ENCODE data around the gene ARMS2. TPM values are rescaled to one million over a fixed set of nuclear protein-coding genes. Genes with fewer than 3 reads are reported as not detected.
A peak's percentile ranks its signal among the peaks of the same experiment; 100 is the strongest.

The ARMS2 gene
- total and polyA plus RNA-seq, 2 experiments from 2014 or later = not detected

DNA sequence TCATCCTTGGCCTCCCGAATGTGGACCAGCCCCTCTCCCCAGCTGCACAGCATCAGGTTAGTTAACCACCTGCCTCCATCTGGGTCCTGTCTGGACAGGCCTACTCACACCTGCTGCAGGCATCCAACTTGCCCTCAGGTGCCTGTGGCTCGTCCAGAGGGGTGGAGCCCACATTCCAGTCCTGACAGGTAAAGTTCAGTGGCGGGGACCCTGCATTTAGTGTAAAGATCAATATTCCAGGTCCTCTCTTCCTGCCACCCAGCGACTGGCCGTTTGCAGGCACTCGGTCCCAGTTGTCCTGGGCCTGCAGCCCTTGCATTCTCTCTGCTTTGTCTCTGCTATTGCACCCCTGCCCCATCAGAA is 21.9 kb downstream of the ARMS2 start:
- Mint-ChIP-seq H3K4me1 (peaks cover 57% of the 10 kb centered on the region), H3K27me3 (ENCODE audit: insufficient read depth, low read depth, poor library complexity) (peaks cover 9% of the 10 kb centered on the region), H3K4me3 (no peak overlapping the region; the same call in 2 of the 3 replicates), H3K27ac (peak overlapping the region; percentile 40), H3K9me3 (peaks cover 4% of the 10 kb centered on the region), H3K36me3 (ENCODE audit: low read depth) (peaks cover 3% of the 10 kb centered on the region; the same call in 1 of the 3 replicates)
- Histone ChIP-seq H3K27me3 (ENCODE audit: insufficient read depth) (no peaks in the 10 kb centered on the region), H4K20me1 (replicated peaks; ENCODE audit: insufficient read depth) (no peaks in the 10 kb centered on the region; the same call in 1 of the 2 replicates), H3F3A (replicated peaks; ENCODE audit: low read depth) (0 out of 2 replicates have a peak, but pooled peaks cover 4% of the 10 kb centered on the region), H3K4me2 (peak overlapping the region; percentile 65), H3K9me2 (ENCODE audit: insufficient read depth) (no peaks in the 10 kb centered on the region), H3K79me2 (replicated peaks; ENCODE audit: insufficient read depth) (no peaks in the 10 kb centered on the region), H3K27ac (ENCODE audit: low read depth) (peak overlapping the region; percentile 73; the same call in 1 of the 2 replicates), H3K36me3 (ENCODE audit: insufficient read depth) (no peaks in the 10 kb centered on the region), H2AFZ (peak overlapping the region; percentile 78), H3K4me3 (no peak overlapping the region), H3K4me1 (ENCODE audit: insufficient read depth) (peaks cover 48% of the 10 kb centered on the region)
- TF ChIP-seq, protein P1, sequence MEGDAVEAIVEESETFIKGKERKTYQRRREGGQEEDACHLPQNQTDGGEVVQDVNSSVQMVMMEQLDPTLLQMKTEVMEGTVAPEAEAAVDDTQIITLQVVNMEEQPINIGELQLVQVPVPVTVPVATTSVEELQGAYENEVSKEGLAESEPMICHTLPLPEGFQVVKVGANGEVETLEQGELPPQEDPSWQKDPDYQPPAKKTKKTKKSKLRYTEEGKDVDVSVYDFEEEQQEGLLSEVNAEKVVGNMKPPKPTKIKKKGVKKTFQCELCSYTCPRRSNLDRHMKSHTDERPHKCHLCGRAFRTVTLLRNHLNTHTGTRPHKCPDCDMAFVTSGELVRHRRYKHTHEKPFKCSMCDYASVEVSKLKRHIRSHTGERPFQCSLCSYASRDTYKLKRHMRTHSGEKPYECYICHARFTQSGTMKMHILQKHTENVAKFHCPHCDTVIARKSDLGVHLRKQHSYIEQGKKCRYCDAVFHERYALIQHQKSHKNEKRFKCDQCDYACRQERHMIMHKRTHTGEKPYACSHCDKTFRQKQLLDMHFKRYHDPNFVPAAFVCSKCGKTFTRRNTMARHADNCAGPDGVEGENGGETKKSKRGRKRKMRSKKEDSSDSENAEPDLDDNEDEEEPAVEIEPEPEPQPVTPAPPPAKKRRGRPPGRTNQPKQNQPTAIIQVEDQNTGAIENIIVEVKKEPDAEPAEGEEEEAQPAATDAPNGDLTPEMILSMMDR (conservative IDR thresholded peaks at IDR 0.05; ENCODE audit: low read depth in 2 of 2) = no peak
- ATAC-seq (peak; percentile 54), DNase-seq (ENCODE audit: low spot score) (peak; percentile 48)

DNA sequence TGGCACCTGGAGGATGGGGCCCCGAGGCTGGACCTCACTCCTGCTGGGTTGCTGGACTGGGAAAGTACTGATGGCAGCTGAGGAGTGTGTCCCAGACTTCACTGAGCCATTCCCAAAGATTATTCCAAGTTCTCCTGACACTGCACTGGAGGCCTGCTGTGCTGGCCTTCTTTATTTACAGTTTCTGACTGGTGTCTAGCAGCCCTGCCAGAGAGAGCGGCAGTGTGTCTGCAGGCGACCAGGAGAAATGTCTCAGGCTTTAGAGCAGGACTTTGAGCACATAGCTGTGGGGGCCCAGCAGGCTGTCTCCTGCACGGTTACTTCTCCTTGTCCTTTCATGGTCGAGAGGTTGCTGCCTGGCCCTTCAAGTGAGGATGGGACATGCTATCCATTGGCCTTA is 23.0 kb downstream of the ARMS2 start:
- peak overlapping the region; percentile 20; the same call in 1 of the 2 replicates for H3K27ac ChIP-seq (ENCODE audit: low read depth)
- Mint-ChIP-seq H3K9me3 (peaks cover 10% of the 10 kb centered on the region), H3K4me1 (peaks cover 57% of the 10 kb centered on the region), H3K27ac (peak overlapping the region; percentile 43; the same call in 1 of the 2 replicates), H3K4me3 (no peak overlapping the region), H3K27me3 (ENCODE audit: insufficient read depth, low read depth, poor library complexity) (peaks cover 9% of the 10 kb centered on the region), H3K36me3 (ENCODE audit: low read depth) (peaks cover 6% of the 10 kb centered on the region; the same call in 2 of the 3 replicates)
- TF ChIP-seq, protein P2, sequence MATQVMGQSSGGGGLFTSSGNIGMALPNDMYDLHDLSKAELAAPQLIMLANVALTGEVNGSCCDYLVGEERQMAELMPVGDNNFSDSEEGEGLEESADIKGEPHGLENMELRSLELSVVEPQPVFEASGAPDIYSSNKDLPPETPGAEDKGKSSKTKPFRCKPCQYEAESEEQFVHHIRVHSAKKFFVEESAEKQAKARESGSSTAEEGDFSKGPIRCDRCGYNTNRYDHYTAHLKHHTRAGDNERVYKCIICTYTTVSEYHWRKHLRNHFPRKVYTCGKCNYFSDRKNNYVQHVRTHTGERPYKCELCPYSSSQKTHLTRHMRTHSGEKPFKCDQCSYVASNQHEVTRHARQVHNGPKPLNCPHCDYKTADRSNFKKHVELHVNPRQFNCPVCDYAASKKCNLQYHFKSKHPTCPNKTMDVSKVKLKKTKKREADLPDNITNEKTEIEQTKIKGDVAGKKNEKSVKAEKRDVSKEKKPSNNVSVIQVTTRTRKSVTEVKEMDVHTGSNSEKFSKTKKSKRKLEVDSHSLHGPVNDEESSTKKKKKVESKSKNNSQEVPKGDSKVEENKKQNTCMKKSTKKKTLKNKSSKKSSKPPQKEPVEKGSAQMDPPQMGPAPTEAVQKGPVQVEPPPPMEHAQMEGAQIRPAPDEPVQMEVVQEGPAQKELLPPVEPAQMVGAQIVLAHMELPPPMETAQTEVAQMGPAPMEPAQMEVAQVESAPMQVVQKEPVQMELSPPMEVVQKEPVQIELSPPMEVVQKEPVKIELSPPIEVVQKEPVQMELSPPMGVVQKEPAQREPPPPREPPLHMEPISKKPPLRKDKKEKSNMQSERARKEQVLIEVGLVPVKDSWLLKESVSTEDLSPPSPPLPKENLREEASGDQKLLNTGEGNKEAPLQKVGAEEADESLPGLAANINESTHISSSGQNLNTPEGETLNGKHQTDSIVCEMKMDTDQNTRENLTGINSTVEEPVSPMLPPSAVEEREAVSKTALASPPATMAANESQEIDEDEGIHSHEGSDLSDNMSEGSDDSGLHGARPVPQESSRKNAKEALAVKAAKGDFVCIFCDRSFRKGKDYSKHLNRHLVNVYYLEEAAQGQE (IDR thresholded peaks at IDR 0.05; ENCODE audit: unreplicated experiment) = no peak
- TF ChIP-seq, protein P3, sequence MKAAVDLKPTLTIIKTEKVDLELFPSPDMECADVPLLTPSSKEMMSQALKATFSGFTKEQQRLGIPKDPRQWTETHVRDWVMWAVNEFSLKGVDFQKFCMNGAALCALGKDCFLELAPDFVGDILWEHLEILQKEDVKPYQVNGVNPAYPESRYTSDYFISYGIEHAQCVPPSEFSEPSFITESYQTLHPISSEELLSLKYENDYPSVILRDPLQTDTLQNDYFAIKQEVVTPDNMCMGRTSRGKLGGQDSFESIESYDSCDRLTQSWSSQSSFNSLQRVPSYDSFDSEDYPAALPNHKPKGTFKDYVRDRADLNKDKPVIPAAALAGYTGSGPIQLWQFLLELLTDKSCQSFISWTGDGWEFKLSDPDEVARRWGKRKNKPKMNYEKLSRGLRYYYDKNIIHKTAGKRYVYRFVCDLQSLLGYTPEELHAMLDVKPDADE (IDR thresholded peaks at IDR 0.05) = no peak
- TF ChIP-seq, protein P4, sequence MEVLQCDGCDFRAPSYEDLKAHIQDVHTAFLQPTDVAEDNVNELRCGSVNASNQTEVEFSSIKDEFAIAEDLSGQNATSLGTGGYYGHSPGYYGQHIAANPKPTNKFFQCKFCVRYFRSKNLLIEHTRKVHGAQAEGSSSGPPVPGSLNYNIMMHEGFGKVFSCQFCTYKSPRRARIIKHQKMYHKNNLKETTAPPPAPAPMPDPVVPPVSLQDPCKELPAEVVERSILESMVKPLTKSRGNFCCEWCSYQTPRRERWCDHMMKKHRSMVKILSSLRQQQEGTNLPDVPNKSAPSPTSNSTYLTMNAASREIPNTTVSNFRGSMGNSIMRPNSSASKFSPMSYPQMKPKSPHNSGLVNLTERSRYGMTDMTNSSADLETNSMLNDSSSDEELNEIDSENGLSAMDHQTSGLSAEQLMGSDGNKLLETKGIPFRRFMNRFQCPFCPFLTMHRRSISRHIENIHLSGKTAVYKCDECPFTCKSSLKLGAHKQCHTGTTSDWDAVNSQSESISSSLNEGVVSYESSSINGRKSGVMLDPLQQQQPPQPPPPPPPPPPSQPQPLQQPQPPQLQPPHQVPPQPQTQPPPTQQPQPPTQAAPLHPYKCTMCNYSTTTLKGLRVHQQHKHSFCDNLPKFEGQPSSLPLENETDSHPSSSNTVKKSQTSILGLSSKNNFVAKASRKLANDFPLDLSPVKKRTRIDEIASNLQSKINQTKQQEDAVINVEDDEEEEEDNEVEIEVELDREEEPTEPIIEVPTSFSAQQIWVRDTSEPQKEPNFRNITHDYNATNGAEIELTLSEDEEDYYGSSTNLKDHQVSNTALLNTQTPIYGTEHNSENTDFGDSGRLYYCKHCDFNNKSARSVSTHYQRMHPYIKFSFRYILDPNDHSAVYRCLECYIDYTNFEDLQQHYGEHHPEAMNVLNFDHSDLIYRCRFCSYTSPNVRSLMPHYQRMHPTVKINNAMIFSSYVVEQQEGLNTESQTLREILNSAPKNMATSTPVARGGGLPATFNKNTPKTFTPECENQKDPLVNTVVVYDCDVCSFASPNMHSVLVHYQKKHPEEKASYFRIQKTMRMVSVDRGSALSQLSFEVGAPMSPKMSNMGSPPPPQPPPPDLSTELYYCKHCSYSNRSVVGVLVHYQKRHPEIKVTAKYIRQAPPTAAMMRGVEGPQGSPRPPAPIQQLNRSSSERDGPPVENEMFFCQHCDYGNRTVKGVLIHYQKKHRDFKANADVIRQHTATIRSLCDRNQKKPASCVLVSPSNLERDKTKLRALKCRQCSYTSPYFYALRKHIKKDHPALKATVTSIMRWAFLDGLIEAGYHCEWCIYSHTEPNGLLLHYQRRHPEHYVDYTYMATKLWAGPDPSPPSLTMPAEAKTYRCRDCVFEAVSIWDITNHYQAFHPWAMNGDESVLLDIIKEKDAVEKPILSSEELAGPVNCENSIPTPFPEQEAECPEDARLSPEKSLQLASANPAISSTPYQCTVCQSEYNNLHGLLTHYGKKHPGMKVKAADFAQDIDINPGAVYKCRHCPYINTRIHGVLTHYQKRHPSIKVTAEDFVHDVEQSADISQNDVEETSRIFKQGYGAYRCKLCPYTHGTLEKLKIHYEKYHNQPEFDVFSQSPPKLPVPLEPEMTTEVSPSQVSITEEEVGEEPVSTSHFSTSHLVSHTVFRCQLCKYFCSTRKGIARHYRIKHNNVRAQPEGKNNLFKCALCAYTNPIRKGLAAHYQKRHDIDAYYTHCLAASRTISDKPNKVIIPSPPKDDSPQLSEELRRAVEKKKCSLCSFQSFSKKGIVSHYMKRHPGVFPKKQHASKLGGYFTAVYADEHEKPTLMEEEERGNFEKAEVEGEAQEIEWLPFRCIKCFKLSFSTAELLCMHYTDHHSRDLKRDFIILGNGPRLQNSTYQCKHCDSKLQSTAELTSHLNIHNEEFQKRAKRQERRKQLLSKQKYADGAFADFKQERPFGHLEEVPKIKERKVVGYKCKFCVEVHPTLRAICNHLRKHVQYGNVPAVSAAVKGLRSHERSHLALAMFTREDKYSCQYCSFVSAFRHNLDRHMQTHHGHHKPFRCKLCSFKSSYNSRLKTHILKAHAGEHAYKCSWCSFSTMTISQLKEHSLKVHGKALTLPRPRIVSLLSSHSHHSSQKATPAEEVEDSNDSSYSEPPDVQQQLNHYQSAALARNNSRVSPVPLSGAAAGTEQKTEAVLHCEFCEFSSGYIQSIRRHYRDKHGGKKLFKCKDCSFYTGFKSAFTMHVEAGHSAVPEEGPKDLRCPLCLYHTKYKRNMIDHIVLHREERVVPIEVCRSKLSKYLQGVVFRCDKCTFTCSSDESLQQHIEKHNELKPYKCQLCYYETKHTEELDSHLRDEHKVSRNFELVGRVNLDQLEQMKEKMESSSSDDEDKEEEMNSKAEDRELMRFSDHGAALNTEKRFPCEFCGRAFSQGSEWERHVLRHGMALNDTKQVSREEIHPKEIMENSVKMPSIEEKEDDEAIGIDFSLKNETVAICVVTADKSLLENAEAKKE (CRISPR knock-in tag; IDR thresholded peaks at IDR 0.05) = no peak
- TF ChIP-seq STAT1 (IDR thresholded peaks at IDR 0.05; ENCODE audit: unreplicated experiment) (no peak), ZNF114 (CRISPR knock-in tag; IDR thresholded peaks at IDR 0.05) (no peak), NANOG (IDR thresholded peaks at IDR 0.05; ENCODE audit: borderline replicate concordance) (no peak), POLR2AphosphoS5 (IDR thresholded peaks at IDR 0.05; ENCODE audit: low read depth) (no peak)
- no peaks in the 10 kb centered on the region; the same call in 1 of the 2 replicates for H4K20me1 ChIP-seq (replicated peaks; ENCODE audit: insufficient read depth)
- H3K4me2 ChIP-seq = peak overlapping the region; percentile 29
- H3K27me3 ChIP-seq (ENCODE audit: insufficient read depth) = no peaks in the 10 kb centered on the region
- H3K79me2 ChIP-seq (replicated peaks; ENCODE audit: insufficient read depth) = no peaks in the 10 kb centered on the region
- DNase-seq (ENCODE audit: low spot score) (no peak), ATAC-seq (no peak)
- H2AFZ ChIP-seq = no peak overlapping the region
- H3F3A ChIP-seq (replicated peaks; ENCODE audit: low read depth) = 0 out of 2 replicates have a peak, but pooled peaks cover 4% of the 10 kb centered on the region
- no peaks in the 10 kb centered on the region for H3K36me3 ChIP-seq (ENCODE audit: insufficient read depth)
- H3K9me2 ChIP-seq (ENCODE audit: insufficient read depth) = no peaks in the 10 kb centered on the region
- no peak overlapping the region for H3K4me3 ChIP-seq
- peaks cover 48% of the 10 kb centered on the region for H3K4me1 ChIP-seq (ENCODE audit: insufficient read depth)

Measured in GM23338 (cell line).